Testis (tissue), 3 donors: Measurements from ENCODE around the gene CMTM7. TPM values are rescaled to one million over a fixed set of nuclear protein-coding genes. Genes with fewer than 3 reads are reported as not detected.

Source experiments
- DNase-seq: peaks from one replicate; pipeline ENCODE4 v3.0.0-alpha.2; 2019
- H3K27ac ChIP-seq, 2 donors: fragments of 200-600 bp; sonication (generic); one replicate each; pipeline ENCODE4 v1.5.1; 2019
- H3K27me3 ChIP-seq: fragments of 200-600 bp; sonication (generic); one replicate; pipeline ENCODE4 v1.5.1; 2019
- H3K36me3 ChIP-seq: fragments of 200-600 bp; sonication (generic); one replicate; pipeline ENCODE4 v1.5.1; 2017; ENCODE audit warnings: low read depth; ENCODE audit errors: missing control alignments
- H3K4me1 ChIP-seq: fragments of 200-600 bp; sonication (generic); one replicate; pipeline ENCODE4 v1.5.1; 2019
- H3K4me3 ChIP-seq, 2 donors: fragments of 200-600 bp; sonication (generic); one replicate each; pipeline ENCODE4 v1.5.1; 2017 to 2019
- H3K9me3 ChIP-seq: fragments of 200-600 bp; sonication (generic); one replicate; pipeline ENCODE4 v1.5.1; 2017
- CTCF ChIP-seq, 3 experiments: fragments of 450-650 bp in 2 of 3; fragments of 200-600 bp in 1 of 3; sonication (generic) in 1 of 3; IDR thresholded peaks; one replicate each; pipeline ENCODE4 v1.5.1; 2016 to 2019; ENCODE audit warnings: antibody characterized with exemption in 3 of 3, mild to moderate bottlenecking in 2 of 3, moderate library complexity in 1 of 3
- POLR2A ChIP-seq: fragments of 450-650 bp; IDR thresholded peaks from one replicate; pipeline ENCODE4 v1.6.1; 2017; ENCODE audit warnings: antibody characterized with exemption, mild to moderate bottlenecking, moderate library complexity
- WGBS, 2 donors: methylation state at CpG; one replicate each; pipeline ENCODE4 v1.1.5; 2018; 5-methylcytosine and 5-hydroxymethylcytosine counted together
- intact Hi-C: fragments of 100-400 bp; cut with DNase I; formaldehyde crosslinking; loops from one replicate; pipeline ENCODE4 v1.15.1; 2023; ENCODE audit warnings: low total_unique reads
- polyA plus RNA-seq: library from polyadenylated mRNA; stranded (reverse); fragments of 350-450 nt; fragmentation: Illumina TruSeq; extraction: RNeasy Lipid Tissue Mini Kit (QIAGEN cat#74804); gene quantifications from one replicate; pipeline ENCODE4 v1.2.3, GENCODE V29; 2014; ENCODE audit warnings: low read depth, low replicate concordance; ENCODE audit not compliant: insufficient read depth
- total RNA-seq, 2 donors: library from RNA; depleted of rRNA; stranded (reverse); fragments of >200 nt; gene quantifications; one replicate each; pipeline ENCODE4 v1.2.3, GENCODE V29; 2016

The CMTM7 gene
- total and polyA plus RNA-seq, 3 donors from 2014 or later: 15.0 to 40.9 (median 19.7) TPM

- no peaks in the 10 kb centered on the region for H3K4me1 ChIP-seq
- TF ChIP-seq POLR2A (no peak), CTCF (IDR thresholded peaks at IDR 0.05) (no peak)
- DNase-seq: no peak
- no peak overlapping the region for H3K4me3 ChIP-seq
- WGBS, 2 donors: 86 to 88% methylated on average over 6 of the region's 6 CpGs
- no peaks in the 10 kb centered on the region for H3K36me3 ChIP-seq
- no peaks in the 10 kb centered on the region for H3K27me3 ChIP-seq
- H3K9me3 ChIP-seq: no peaks in the 10 kb centered on the region
- H3K27ac ChIP-seq: no peak overlapping the region
- intact Hi-C loops: no loop called here
These were observed 92.8 kb downstream of the CMTM7 start for GRCh38 chr3:32484436-32484835.

- 61 to 69% methylated on average over 3 of the region's 3 CpGs for WGBS, 2 donors
- Histone ChIP-seq H3K36me3 (no peaks in the 10 kb centered on the region), H3K27ac (no peak overlapping the region), H3K9me3 (no peaks in the 10 kb centered on the region), H3K27me3 (no peaks in the 10 kb centered on the region), H3K4me3 (no peak overlapping the region), H3K4me1 (no peaks in the 10 kb centered on the region)
- intact Hi-C loops: no loop called here
- no peak for DNase-seq
- no peak for TF ChIP-seq POLR2A
- no peak for TF ChIP-seq CTCF (IDR thresholded peaks at IDR 0.05)
These were observed 96.3 kb downstream of the CMTM7 start for GRCh38 chr3:32487781-32488473.

GRCh38 chr3:32488474-32489008 lies 96.9 kb downstream of the CMTM7 start:
- H3K4me1 ChIP-seq: peaks cover 3% of the 10 kb centered on the region
- H3K4me3 ChIP-seq: no peak overlapping the region
- DNase-seq: no peak
- no peaks in the 10 kb centered on the region for H3K36me3 ChIP-seq
- no peaks in the 10 kb centered on the region for H3K27me3 ChIP-seq
- TF ChIP-seq CTCF (IDR thresholded peaks at IDR 0.05): no peak
- TF ChIP-seq POLR2A: no peak
- no peak overlapping the region for H3K27ac ChIP-seq
- WGBS, 2 donors: 83 to 88% methylated on average over 3 of the region's 3 CpGs
- H3K9me3 ChIP-seq: no peaks in the 10 kb centered on the region
- intact Hi-C loops: no loop called here

DNA sequence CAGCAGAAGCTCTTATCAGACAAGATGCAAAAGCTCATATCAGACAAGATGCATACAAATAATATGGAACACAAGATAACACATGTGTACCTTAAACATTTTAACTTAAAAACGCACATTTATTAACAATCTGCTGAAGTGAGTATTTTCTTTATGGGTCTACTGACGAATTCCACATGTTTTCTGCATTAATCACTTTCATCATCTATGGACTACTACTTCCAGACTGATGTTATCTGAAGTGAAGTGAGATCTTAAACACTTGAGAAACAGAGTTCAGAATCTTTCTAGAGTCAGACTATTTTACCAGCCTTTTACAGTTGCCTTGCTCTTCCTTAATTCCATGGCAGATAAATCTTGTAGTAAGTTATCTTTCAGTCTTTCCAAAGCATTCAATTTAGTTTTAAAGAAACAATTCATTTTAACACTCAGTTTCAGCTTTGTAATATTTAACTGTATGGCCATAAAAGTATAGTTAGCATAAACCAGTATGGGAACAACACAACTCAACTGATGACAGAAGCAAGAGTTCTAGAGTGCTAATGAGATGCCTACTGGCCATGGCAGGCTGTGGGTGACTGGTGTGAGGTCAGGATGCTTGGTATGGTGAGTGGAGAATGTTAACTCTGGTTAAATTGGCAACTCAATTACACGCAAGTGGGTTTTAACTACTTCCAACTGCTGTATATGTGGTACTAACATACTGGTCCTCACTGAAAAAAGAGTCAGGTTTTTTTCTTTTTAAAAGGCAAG lies 101.2 kb downstream of the CMTM7 start:
- Histone ChIP-seq H3K27me3 (no peaks in the 10 kb centered on the region), H3K4me3 (no peak overlapping the region), H3K9me3 (no peaks in the 10 kb centered on the region), H3K4me1 (peaks cover 9% of the 10 kb centered on the region), H3K36me3 (no peaks in the 10 kb centered on the region), H3K27ac (no peak overlapping the region)
- 54 to 81% methylated on average over 3 of the region's 3 CpGs for WGBS, 2 donors
- DNase-seq: no peak
- TF ChIP-seq CTCF (IDR thresholded peaks at IDR 0.05) (no peak), POLR2A (no peak)
- intact Hi-C loops: no loop called here
